GM23248 (cell line): Measurements from ENCODE around the gene OR10K2.

Experiments
- EZH2 ChIP-seq: fragments of 200-600 bp; sonication (generic); IDR thresholded peaks from 2 replicates; pipeline ENCODE4 v1.6.1; 2018; ENCODE audit warnings: antibody characterized with exemption, mild to moderate bottlenecking; ENCODE audit not compliant: insufficient read depth, poor library complexity, severe bottlenecking
- EZH2phosphoT487 ChIP-seq: fragments of 200-600 bp; sonication (generic); IDR thresholded peaks from 2 replicates; pipeline ENCODE4 v1.6.1; 2018; ENCODE audit warnings: antibody characterized with exemption, moderate library complexity, mild to moderate bottlenecking, low read depth; ENCODE audit not compliant: insufficient read depth

DNA sequence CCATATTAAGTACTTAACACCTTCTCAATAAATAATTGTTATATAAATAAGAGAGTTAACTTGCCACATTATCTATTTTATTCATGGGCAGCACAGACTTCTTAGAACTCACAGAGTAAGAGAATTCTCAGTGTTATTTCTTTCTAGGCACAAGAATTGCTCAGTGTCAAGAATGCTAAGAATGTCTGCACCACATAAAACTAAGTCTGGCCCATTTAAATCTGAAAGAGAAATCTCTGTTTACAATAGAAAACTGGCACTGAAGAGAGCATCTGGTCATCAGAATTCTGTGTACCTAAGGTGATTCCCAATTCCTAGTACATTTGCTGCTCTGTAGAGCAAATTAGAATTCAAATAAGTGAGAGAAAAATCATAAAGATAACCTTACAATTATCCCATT lies 3.8 kb downstream of the OR10K2 start:
- TF ChIP-seq EZH2phosphoT487 (no peak), EZH2 (no peak)
